Ishikawa (cell line): ENCODE data around the gene TEDC2.

Experiments
- USF1 ChIP-seq: IDR thresholded peaks from 2 replicates; pipeline ENCODE4 v1.6.1; 2012
- TF ChIP-seq, protein P1 (sequence below): IDR thresholded peaks from 2 replicates; pipeline ENCODE4 v1.6.1; 2012

DNA sequence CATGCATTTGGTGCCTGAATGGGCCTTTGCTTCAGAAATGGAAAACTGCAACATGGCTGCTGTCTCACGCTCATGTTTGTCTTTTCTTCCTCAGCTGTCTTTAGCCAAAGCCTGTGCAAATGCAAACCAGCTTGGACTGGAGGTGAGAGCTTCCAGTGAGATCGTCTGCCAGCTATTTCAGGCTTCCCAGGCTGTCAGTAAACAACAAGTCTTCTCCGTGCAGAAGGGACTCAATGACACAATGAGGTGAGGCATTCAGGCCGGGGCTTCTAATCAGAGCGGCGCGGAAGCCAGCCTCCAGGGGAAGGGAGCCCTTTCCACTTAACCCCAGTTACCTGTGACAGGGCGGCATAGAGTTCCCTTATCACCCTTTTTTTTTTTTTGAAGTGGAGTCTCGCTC lies 16.4 kb upstream of the TEDC2 start:
- TF ChIP-seq, protein P1, sequence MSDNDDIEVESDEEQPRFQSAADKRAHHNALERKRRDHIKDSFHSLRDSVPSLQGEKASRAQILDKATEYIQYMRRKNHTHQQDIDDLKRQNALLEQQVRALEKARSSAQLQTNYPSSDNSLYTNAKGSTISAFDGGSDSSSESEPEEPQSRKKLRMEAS, result no peak
- TF ChIP-seq USF1, result no peak
